ENCODE results near the gene PPP2R2B. TPM values are rescaled to one million over a fixed set of nuclear protein-coding genes. Genes with fewer than 3 reads are reported as not detected.

Gene PPP2R2B
- total and polyA plus RNA-seq, 7 donors = 0.03 to 0.71 (median 0.11) TPM; not detected in 1

GRCh38 chr5:146888351-146888978 lies 9.9 kb upstream of the PPP2R2B start:
- no peaks in the 10 kb centered on the region for H3K4me1 ChIP-seq
- WGBS, 3 donors = 18 to 32% (median 29%) methylated on average over 3 of the region's 3 CpGs
- no peak for DNase-seq
- H3K27me3 ChIP-seq (ENCODE audit: insufficient read depth in 3 of 3, low read length in 2 of 3) = no peaks in the 10 kb centered on the region
- no peak for TF ChIP-seq CTCF (IDR thresholded peaks at IDR 0.05)
- no peaks in the 10 kb centered on the region for H3K9me3 ChIP-seq
- H3K4me3 ChIP-seq = no peak overlapping the region
- intact Hi-C loops (cut with DNase I) = no loop called here
- no peak overlapping the region for H3K27ac ChIP-seq
- no peak for ATAC-seq
- no peaks in the 10 kb centered on the region for H3K36me3 ChIP-seq (ENCODE audit: insufficient read depth in 1 of 2, low read depth in 1 of 2)

- peaks cover 0 to 7% (median 1%) of the 10 kb centered on the region in 3 donors for H3K27me3 ChIP-seq (ENCODE audit: insufficient read depth in 3 of 3, low read length in 2 of 3)
- no peak overlapping the region for H3K27ac ChIP-seq
- no peaks in the 10 kb centered on the region for H3K9me3 ChIP-seq
- no peak for DNase-seq
- no peak overlapping the region for H3K4me3 ChIP-seq
- intact Hi-C loops (cut with DNase I) = no loop called here
- WGBS, 3 donors = 69 to 74% (median 70%) methylated on average over 5 of the region's 5 CpGs
- TF ChIP-seq CTCF (IDR thresholded peaks at IDR 0.05) = no peak
- H3K36me3 ChIP-seq (ENCODE audit: insufficient read depth in 1 of 2, low read depth in 1 of 2) = no peaks in the 10 kb centered on the region
- ATAC-seq = no peak
- no peaks in the 10 kb centered on the region for H3K4me1 ChIP-seq
Measured at GRCh38 chr5:146884066-146884626, 5.6 kb upstream of the PPP2R2B start.

GRCh38 chr5:146883511-146883910 lies 5.0 kb upstream of the PPP2R2B start:
- H3K4me3 ChIP-seq = no peak overlapping the region
- intact Hi-C loops (cut with DNase I) = no loop called here
- ATAC-seq (no peak), DNase-seq (no peak)
- H3K4me1 ChIP-seq = no peaks in the 10 kb centered on the region
- no peaks in the 10 kb centered on the region for H3K36me3 ChIP-seq (ENCODE audit: insufficient read depth in 1 of 2, low read depth in 1 of 2)
- H3K9me3 ChIP-seq = no peaks in the 10 kb centered on the region
- no peak overlapping the region for H3K27ac ChIP-seq
- TF ChIP-seq CTCF (IDR thresholded peaks at IDR 0.05) = no peak
- peaks cover 0 to 12% (median 1%) of the 10 kb centered on the region in 3 donors for H3K27me3 ChIP-seq (ENCODE audit: insufficient read depth in 3 of 3, low read length in 2 of 3)
- WGBS, 3 donors = 43 to 54% (median 50%) methylated on average over 2 of the region's 2 CpGs

GRCh38 chr5:146880966-146881365 lies 2.4 kb upstream of the PPP2R2B start:
- no peak for TF ChIP-seq CTCF (IDR thresholded peaks at IDR 0.05)
- Histone ChIP-seq H3K4me3 (no peak overlapping the region), H3K27ac (no peak overlapping the region), H3K36me3 (ENCODE audit: insufficient read depth in 1 of 2, low read depth in 1 of 2) (no peaks in the 10 kb centered on the region), H3K4me1 (peaks cover 9% of the 10 kb centered on the region), H3K9me3 (no peaks in the 10 kb centered on the region), H3K27me3 (ENCODE audit: insufficient read depth in 3 of 3, low read length in 2 of 3) (peaks cover 9 to 32% (median 10%) of the 10 kb centered on the region in 3 donors)
- no peak for DNase-seq
- 62 to 70% (median 64%) methylated on average over 7 of the region's 7 CpGs for WGBS, 3 donors
- no peak for ATAC-seq
- intact Hi-C loops (cut with DNase I) = no loop called here
